Neural cell (in vitro differentiated cells): Measurements from ENCODE around the gene LRRC8C. TPM values are rescaled to one million over a fixed set of nuclear protein-coding genes. Genes with fewer than 3 reads are reported as not detected.

ENCODE experiments used
- H2AFZ ChIP-seq: fragments of 200-600, 300-800 bp; sonication (generic), shearing (Covaris generic); 2 replicates; pipeline ENCODE4 v1.6.0; 2014; ENCODE audit warnings: low read depth, mild to moderate bottlenecking, antibody characterized with exemption, low read length, moderate library complexity
- H3F3A ChIP-seq: fragments of 200-600 bp; shearing (Covaris generic); 2 replicates; pipeline ENCODE4 v1.6.1; 2016; ENCODE audit warnings: mild to moderate bottlenecking, moderate library complexity, mixed read lengths, antibody characterized with exemption, low read length; ENCODE audit not compliant: insufficient read depth, poor library complexity, severe bottlenecking
- H3K27ac ChIP-seq: fragments of 200-600, 300-800 bp; sonication (generic), shearing (Covaris generic); 2 replicates; pipeline ENCODE4 v1.5.1; 2014; ENCODE audit warnings: mild to moderate bottlenecking, low read length, moderate library complexity
- H3K27me3 ChIP-seq: fragments of 300-800, 200-600 bp; sonication (generic), shearing (Covaris generic); 2 replicates; pipeline ENCODE4 v1.6.0; 2014; ENCODE audit warnings: mild to moderate bottlenecking, low read depth, low read length, moderate library complexity; ENCODE audit not compliant: insufficient read depth
- H3K36me3 ChIP-seq: fragments of 300-800, 200-600 bp; sonication (generic), shearing (Covaris generic); 2 replicates; pipeline ENCODE4 v1.5.1; 2014; ENCODE audit warnings: mild to moderate bottlenecking, antibody characterized with exemption, low read length, moderate library complexity; ENCODE audit not compliant: insufficient read depth
- H3K4me2 ChIP-seq: fragments of 300-800, 200-600 bp; sonication (generic), shearing (Covaris generic); 2 replicates; pipeline ENCODE4 v1.6.0; 2014; ENCODE audit warnings: mild to moderate bottlenecking, low read length
- H3K4me3 ChIP-seq: fragments of 300-800, 200-600 bp; sonication (generic), shearing (Covaris generic); 2 replicates; pipeline ENCODE4 v1.5.1; 2014; ENCODE audit warnings: mild to moderate bottlenecking, low read length, moderate library complexity
- H3K79me2 ChIP-seq: fragments of 200-600 bp; shearing (Covaris generic); replicated peaks from 2 replicates; pipeline ENCODE4 v1.6.0; 2014; ENCODE audit warnings: mild to moderate bottlenecking, low read length, moderate library complexity; ENCODE audit not compliant: insufficient read depth
- H3K9ac ChIP-seq: fragments of 300-800, 200-600 bp; sonication (generic), shearing (Covaris generic); 2 replicates; pipeline ENCODE4 v1.6.1; 2016; ENCODE audit warnings: mild to moderate bottlenecking, low read length, mixed read lengths
- H3K9me2 ChIP-seq: fragments of 200-600 bp; shearing (Covaris generic); 2 replicates; pipeline ENCODE4 v1.6.1; 2016; ENCODE audit warnings: mild to moderate bottlenecking, low read length, mixed read lengths; ENCODE audit not compliant: insufficient read depth
- H3K9me3 ChIP-seq: fragments of 200-600, 300-800 bp; sonication (generic), shearing (Covaris generic); 2 replicates; pipeline ENCODE4 v1.6.1; 2016; ENCODE audit warnings: mild to moderate bottlenecking, mixed run types, low read length, moderate library complexity, mixed read lengths
- H4K20me1 ChIP-seq: fragments of 200-600 bp; shearing (Covaris generic); 2 replicates; pipeline ENCODE4 v1.6.1; 2016; ENCODE audit warnings: mild to moderate bottlenecking, mixed run types; ENCODE audit not compliant: insufficient read depth
- EP300 ChIP-seq: fragments of 450-650 bp; conservative IDR thresholded peaks from 2 replicates; pipeline ENCODE4 v1.6.1; 2014; ENCODE audit warnings: antibody characterized with exemption, mild to moderate bottlenecking, moderate library complexity; ENCODE audit not compliant: poor library complexity, severe bottlenecking
- EZH2 ChIP-seq: fragments of 200-600, 300-800 bp; shearing (Covaris generic), sonication (generic); IDR thresholded peaks from 2 replicates; pipeline ENCODE4 v1.6.1; 2014; ENCODE audit warnings: antibody characterized with exemption, low read length, borderline replicate concordance, mild to moderate bottlenecking; ENCODE audit not compliant: insufficient read depth, poor library complexity, severe bottlenecking
- MXI1 ChIP-seq: fragments of 450-650 bp; conservative IDR thresholded peaks from 2 replicates; pipeline ENCODE4 v1.6.1; 2014; ENCODE audit warnings: antibody characterized with exemption, mild to moderate bottlenecking; ENCODE audit not compliant: poor library complexity, severe bottlenecking
- POLR2AphosphoS5 ChIP-seq: IDR thresholded peaks from 2 replicates; pipeline ENCODE4 v1.6.1; 2012
- RAD21 ChIP-seq: fragments of 450-650 bp; conservative IDR thresholded peaks from 2 replicates; pipeline ENCODE4 v1.6.1; 2014; ENCODE audit warnings: antibody characterized with exemption, mild to moderate bottlenecking, moderate library complexity
- SMC3 ChIP-seq: fragments of 450-650 bp; conservative IDR thresholded peaks from 2 replicates; pipeline ENCODE4 v1.6.1; 2014; ENCODE audit warnings: antibody characterized with exemption, mild to moderate bottlenecking, moderate library complexity; ENCODE audit not compliant: poor library complexity
- TAF1 ChIP-seq: IDR thresholded peaks from 2 replicates; pipeline ENCODE4 v1.6.1; 2012; ENCODE audit warnings: low read depth
- polyA plus RNA-seq: library from polyadenylated mRNA; depleted of rRNA; stranded (reverse); fragments of >200 nt; gene quantifications from 2 replicates; pipeline ENCODE4 v1.2.3, GENCODE V29; 2014
- TF ChIP-seq, protein P1 (sequence below): fragments of 450-650 bp; IDR thresholded peaks from 2 replicates; pipeline ENCODE4 v1.5.1; 2014; ENCODE audit warnings: antibody characterized with exemption, mild to moderate bottlenecking, moderate library complexity; ENCODE audit not compliant: poor library complexity, severe bottlenecking
- TF ChIP-seq, protein P2 (sequence below): IDR thresholded peaks from 2 replicates; pipeline ENCODE4 v1.6.1; 2012; ENCODE audit warnings: borderline replicate concordance

Gene LRRC8C
- polyA plus RNA-seq, 1 donor from 2014 or later, result 0.78 TPM

DNA sequence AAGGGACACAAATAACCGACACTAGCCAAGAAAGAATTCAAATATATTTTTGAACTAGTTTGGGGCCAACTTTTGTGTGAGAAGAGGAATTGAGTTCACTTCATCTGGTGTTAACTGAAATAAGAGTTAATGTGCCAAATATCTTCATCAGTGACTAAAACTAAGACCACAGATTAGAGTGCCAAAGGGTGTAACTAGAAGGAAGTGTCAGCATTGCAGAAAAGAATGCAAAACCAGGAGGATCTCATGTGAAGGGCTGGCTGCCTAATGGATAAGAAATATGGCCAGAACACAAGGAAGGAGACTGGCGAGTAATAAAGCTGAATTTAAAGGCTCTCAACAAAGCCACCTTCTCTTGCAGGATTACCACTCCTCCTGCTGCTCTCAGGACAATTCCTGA lies 126.1 kb downstream of the LRRC8C start:
- H3K9me3 ChIP-seq, result no peaks in the 10 kb centered on the region
- H3K79me2 ChIP-seq, result no peaks in the 10 kb centered on the region
- no peaks in the 10 kb centered on the region for H4K20me1 ChIP-seq
- no peaks in the 10 kb centered on the region for H3K9me2 ChIP-seq
- no peak overlapping the region for H3K9ac ChIP-seq
- H3K4me2 ChIP-seq, result no peak overlapping the region
- peaks cover 17% of the 10 kb centered on the region for H3K27me3 ChIP-seq
- TF ChIP-seq EP300 (no peak), TAF1 (no peak), POLR2AphosphoS5 (no peak), EZH2 (no peak), MXI1 (no peak), RAD21 (no peak), SMC3 (no peak)
- TF ChIP-seq, protein P1, sequence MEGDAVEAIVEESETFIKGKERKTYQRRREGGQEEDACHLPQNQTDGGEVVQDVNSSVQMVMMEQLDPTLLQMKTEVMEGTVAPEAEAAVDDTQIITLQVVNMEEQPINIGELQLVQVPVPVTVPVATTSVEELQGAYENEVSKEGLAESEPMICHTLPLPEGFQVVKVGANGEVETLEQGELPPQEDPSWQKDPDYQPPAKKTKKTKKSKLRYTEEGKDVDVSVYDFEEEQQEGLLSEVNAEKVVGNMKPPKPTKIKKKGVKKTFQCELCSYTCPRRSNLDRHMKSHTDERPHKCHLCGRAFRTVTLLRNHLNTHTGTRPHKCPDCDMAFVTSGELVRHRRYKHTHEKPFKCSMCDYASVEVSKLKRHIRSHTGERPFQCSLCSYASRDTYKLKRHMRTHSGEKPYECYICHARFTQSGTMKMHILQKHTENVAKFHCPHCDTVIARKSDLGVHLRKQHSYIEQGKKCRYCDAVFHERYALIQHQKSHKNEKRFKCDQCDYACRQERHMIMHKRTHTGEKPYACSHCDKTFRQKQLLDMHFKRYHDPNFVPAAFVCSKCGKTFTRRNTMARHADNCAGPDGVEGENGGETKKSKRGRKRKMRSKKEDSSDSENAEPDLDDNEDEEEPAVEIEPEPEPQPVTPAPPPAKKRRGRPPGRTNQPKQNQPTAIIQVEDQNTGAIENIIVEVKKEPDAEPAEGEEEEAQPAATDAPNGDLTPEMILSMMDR, result no peak
- TF ChIP-seq, protein P2, sequence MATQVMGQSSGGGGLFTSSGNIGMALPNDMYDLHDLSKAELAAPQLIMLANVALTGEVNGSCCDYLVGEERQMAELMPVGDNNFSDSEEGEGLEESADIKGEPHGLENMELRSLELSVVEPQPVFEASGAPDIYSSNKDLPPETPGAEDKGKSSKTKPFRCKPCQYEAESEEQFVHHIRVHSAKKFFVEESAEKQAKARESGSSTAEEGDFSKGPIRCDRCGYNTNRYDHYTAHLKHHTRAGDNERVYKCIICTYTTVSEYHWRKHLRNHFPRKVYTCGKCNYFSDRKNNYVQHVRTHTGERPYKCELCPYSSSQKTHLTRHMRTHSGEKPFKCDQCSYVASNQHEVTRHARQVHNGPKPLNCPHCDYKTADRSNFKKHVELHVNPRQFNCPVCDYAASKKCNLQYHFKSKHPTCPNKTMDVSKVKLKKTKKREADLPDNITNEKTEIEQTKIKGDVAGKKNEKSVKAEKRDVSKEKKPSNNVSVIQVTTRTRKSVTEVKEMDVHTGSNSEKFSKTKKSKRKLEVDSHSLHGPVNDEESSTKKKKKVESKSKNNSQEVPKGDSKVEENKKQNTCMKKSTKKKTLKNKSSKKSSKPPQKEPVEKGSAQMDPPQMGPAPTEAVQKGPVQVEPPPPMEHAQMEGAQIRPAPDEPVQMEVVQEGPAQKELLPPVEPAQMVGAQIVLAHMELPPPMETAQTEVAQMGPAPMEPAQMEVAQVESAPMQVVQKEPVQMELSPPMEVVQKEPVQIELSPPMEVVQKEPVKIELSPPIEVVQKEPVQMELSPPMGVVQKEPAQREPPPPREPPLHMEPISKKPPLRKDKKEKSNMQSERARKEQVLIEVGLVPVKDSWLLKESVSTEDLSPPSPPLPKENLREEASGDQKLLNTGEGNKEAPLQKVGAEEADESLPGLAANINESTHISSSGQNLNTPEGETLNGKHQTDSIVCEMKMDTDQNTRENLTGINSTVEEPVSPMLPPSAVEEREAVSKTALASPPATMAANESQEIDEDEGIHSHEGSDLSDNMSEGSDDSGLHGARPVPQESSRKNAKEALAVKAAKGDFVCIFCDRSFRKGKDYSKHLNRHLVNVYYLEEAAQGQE, result no peak
- no peaks in the 10 kb centered on the region for H3F3A ChIP-seq
- no peak overlapping the region for H3K27ac ChIP-seq
- no peak overlapping the region for H2AFZ ChIP-seq
- no peaks in the 10 kb centered on the region for H3K36me3 ChIP-seq
- no peak overlapping the region for H3K4me3 ChIP-seq

DNA sequence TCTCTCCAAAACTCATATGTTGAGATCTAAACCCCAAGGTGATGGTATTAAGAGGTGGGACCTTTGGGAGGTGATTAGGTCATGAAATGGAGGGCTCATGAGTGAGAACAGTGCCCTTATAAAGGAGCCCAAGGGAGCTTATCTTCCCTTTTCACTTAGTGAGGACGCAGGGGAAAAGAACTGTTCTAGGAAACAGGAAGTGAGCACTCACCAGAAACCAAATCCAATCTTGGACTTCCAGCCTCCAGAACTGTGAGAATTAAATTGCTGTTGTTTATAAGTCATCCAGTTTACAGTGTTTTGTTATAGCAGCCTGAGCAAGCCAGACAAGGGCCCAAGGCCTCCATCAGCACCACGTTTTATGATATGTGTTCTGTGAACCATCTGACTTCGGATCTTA lies 127.6 kb downstream of the LRRC8C start:
- Histone ChIP-seq H3K36me3 (no peaks in the 10 kb centered on the region), H3K27me3 (peaks cover 17% of the 10 kb centered on the region), H3K4me3 (no peak overlapping the region), H3K79me2 (no peaks in the 10 kb centered on the region), H3K9me3 (no peaks in the 10 kb centered on the region), H3K27ac (no peak overlapping the region), H4K20me1 (no peaks in the 10 kb centered on the region), H3K4me2 (no peak overlapping the region), H3F3A (no peaks in the 10 kb centered on the region), H3K9me2 (no peaks in the 10 kb centered on the region), H3K9ac (no peak overlapping the region), H2AFZ (no peak overlapping the region)
- TF ChIP-seq EP300 (no peak), TAF1 (no peak), MXI1 (no peak), SMC3 (no peak), POLR2AphosphoS5 (no peak), EZH2 (no peak), RAD21 (no peak)
- TF ChIP-seq, protein P2, result no peak
- TF ChIP-seq, protein P1, result no peak
